ENCODE measurements around the gene UBE2O.

GRCh38 chr17:76397184-76397583 is 55.8 kb downstream of the UBE2O start:
- TF ChIP-seq, protein P1, sequence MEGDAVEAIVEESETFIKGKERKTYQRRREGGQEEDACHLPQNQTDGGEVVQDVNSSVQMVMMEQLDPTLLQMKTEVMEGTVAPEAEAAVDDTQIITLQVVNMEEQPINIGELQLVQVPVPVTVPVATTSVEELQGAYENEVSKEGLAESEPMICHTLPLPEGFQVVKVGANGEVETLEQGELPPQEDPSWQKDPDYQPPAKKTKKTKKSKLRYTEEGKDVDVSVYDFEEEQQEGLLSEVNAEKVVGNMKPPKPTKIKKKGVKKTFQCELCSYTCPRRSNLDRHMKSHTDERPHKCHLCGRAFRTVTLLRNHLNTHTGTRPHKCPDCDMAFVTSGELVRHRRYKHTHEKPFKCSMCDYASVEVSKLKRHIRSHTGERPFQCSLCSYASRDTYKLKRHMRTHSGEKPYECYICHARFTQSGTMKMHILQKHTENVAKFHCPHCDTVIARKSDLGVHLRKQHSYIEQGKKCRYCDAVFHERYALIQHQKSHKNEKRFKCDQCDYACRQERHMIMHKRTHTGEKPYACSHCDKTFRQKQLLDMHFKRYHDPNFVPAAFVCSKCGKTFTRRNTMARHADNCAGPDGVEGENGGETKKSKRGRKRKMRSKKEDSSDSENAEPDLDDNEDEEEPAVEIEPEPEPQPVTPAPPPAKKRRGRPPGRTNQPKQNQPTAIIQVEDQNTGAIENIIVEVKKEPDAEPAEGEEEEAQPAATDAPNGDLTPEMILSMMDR (IDR thresholded peaks at IDR 0.05; ENCODE audit: insufficient read depth, low read depth, low read length): no peak
- TF ChIP-seq EZH2 (IDR thresholded peaks at IDR 0.05; ENCODE audit: insufficient read depth, low read length): no peak
